SU-DHL-6 (cell line): ENCODE results near the gene IGFLR1.
"Not testable (repeated sequence)": the region's sequence is repeated elsewhere in the genome, so short reads cannot be mapped to it uniquely, and the experiment has no call there.

ENCODE experiments used
- H2AFZ ChIP-seq: fragments of 200-600 bp; sonication (generic); 2 replicates; pipeline ENCODE4 v1.6.1; 2014; ENCODE audit warnings: low read depth, mild to moderate bottlenecking, moderate library complexity, mixed read lengths, antibody characterized with exemption, low read length; ENCODE audit not compliant: severe bottlenecking
- H3F3A ChIP-seq: fragments of 200-600 bp; shearing (Covaris generic); 2 replicates; pipeline ENCODE4 v1.6.0; 2016; ENCODE audit warnings: antibody characterized with exemption, mild to moderate bottlenecking; ENCODE audit not compliant: insufficient read depth
- H3K27ac ChIP-seq: fragments of 200-600 bp; sonication (generic); 2 replicates; pipeline ENCODE4 v1.5.1; 2016; ENCODE audit warnings: low read depth, mild to moderate bottlenecking, low read length, moderate library complexity, mixed read lengths
- H3K27me3 ChIP-seq: fragments of 200-600 bp; sonication (generic), shearing (Covaris generic); 2 replicates; pipeline ENCODE4 v1.6.0; 2014; ENCODE audit warnings: mild to moderate bottlenecking, low read length
- H3K36me3 ChIP-seq: fragments of 200-600 bp; sonication (generic); 2 replicates; pipeline ENCODE4 v1.6.1; 2014; ENCODE audit warnings: mild to moderate bottlenecking, low read length, mixed read lengths
- H3K4me2 ChIP-seq: fragments of 300-600, 200-600 bp; shearing (Covaris generic), sonication (generic); 2 replicates; pipeline ENCODE4 v1.6.0; 2014; ENCODE audit warnings: low read length, low read depth, mild to moderate bottlenecking; ENCODE audit not compliant: poor library complexity, severe bottlenecking
- H3K4me3 ChIP-seq: fragments of 200-600 bp; sonication (generic); 2 replicates; pipeline ENCODE4 v1.5.1; 2014; ENCODE audit warnings: antibody characterized with exemption, low read length, mild to moderate bottlenecking, mixed read lengths; ENCODE audit not compliant: insufficient read depth, poor library complexity, severe bottlenecking
- H3K79me2 ChIP-seq: fragments of 200-600 bp; sonication (generic); 2 replicates; pipeline ENCODE4 v1.6.1; 2014; ENCODE audit warnings: mild to moderate bottlenecking, low read length, moderate library complexity; ENCODE audit not compliant: insufficient read depth
- H3K9ac ChIP-seq: fragments of 200-600 bp; sonication (generic); 2 replicates; pipeline ENCODE4 v1.7.0; 2014; ENCODE audit warnings: mild to moderate bottlenecking, low read length
- H3K9me2 ChIP-seq: fragments of 200-600 bp; sonication (generic); replicated peaks from 2 replicates; pipeline ENCODE4 v1.6.1; 2014; ENCODE audit warnings: low read length; ENCODE audit not compliant: insufficient read depth
- H3K9me3 ChIP-seq: fragments of 200-600 bp; sonication (generic); 2 replicates; pipeline ENCODE4 v1.6.1; 2014; ENCODE audit warnings: low read length, mixed read lengths; ENCODE audit not compliant: insufficient read depth
- H4K20me1 ChIP-seq: fragments of 200-600 bp; sonication (generic); 2 replicates; pipeline ENCODE4 v1.6.1; 2014; ENCODE audit warnings: low read depth, mild to moderate bottlenecking, antibody characterized with exemption, low read length, moderate library complexity, mixed read lengths
- EZH2phosphoT487 ChIP-seq: fragments of 200-600 bp; sonication (generic), shearing (Covaris generic); conservative IDR thresholded peaks from 2 replicates; pipeline ENCODE4 v1.6.1; 2018; ENCODE audit warnings: mild to moderate bottlenecking, antibody characterized with exemption, low read length, moderate library complexity, mixed read lengths
- TF ChIP-seq, protein P1 (sequence below): fragments of 200-600 bp; sonication (generic); IDR thresholded peaks from one replicate; pipeline ENCODE4 v1.5.1; 2017; ENCODE audit warnings: antibody characterized with exemption, mild to moderate bottlenecking, low read length, moderate library complexity; ENCODE audit not compliant: insufficient read depth, poor library complexity, severe bottlenecking

Gene IGFLR1

GRCh38 chr19:35724560-35724959 is 17.7 kb downstream of the IGFLR1 start:
- no peak overlapping the region for H3K4me3 ChIP-seq
- no peaks in the 10 kb centered on the region for H3K27me3 ChIP-seq
- H3K27ac ChIP-seq, result no peak overlapping the region
- H3K36me3 ChIP-seq, result no peaks in the 10 kb centered on the region; the same call in 1 of the 2 replicates
- H3K4me2 ChIP-seq, result no peak overlapping the region
- H3K79me2 ChIP-seq, result peaks cover 7% of the 10 kb centered on the region
- H3K9ac ChIP-seq, result no peak overlapping the region
- H4K20me1 ChIP-seq, result no peaks in the 10 kb centered on the region
- no peaks in the 10 kb centered on the region for H3F3A ChIP-seq
- H3K9me3 ChIP-seq, result no peaks in the 10 kb centered on the region
- TF ChIP-seq, protein P1, sequence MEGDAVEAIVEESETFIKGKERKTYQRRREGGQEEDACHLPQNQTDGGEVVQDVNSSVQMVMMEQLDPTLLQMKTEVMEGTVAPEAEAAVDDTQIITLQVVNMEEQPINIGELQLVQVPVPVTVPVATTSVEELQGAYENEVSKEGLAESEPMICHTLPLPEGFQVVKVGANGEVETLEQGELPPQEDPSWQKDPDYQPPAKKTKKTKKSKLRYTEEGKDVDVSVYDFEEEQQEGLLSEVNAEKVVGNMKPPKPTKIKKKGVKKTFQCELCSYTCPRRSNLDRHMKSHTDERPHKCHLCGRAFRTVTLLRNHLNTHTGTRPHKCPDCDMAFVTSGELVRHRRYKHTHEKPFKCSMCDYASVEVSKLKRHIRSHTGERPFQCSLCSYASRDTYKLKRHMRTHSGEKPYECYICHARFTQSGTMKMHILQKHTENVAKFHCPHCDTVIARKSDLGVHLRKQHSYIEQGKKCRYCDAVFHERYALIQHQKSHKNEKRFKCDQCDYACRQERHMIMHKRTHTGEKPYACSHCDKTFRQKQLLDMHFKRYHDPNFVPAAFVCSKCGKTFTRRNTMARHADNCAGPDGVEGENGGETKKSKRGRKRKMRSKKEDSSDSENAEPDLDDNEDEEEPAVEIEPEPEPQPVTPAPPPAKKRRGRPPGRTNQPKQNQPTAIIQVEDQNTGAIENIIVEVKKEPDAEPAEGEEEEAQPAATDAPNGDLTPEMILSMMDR, result no peak
- no peak for TF ChIP-seq EZH2phosphoT487
- no peak overlapping the region for H2AFZ ChIP-seq
- no peaks in the 10 kb centered on the region for H3K9me2 ChIP-seq

DNA sequence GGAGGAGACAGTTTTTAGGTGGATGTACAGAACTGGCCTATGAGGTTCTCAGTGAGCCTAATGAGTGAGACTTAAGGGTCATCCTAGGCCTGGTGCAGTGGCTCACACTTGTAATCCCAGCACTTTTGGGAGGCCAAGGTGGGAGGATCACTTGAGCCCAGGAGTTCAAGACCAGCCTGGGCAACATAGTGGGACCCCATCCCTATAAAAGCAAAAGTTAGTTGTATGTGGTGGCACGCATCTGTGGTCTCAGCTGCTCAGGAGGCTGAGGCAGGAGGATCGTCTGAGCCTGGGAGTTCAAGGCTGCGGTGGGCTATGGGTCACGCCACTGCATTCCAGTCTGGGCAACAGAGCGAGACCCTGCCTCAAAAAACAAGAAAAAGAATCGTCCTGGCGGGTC is 18.1 kb downstream of the IGFLR1 start:
- H3K36me3 ChIP-seq, H3K27me3 ChIP-seq, H3K9ac ChIP-seq, H3K4me3 ChIP-seq, H3K9me2 ChIP-seq, H3K27ac ChIP-seq, H3K9me3 ChIP-seq, H3F3A ChIP-seq, H3K4me2 ChIP-seq, H2AFZ ChIP-seq, H4K20me1 ChIP-seq: not testable (repeated sequence)
- peaks cover 11% of the 10 kb centered on the region for H3K79me2 ChIP-seq

DNA sequence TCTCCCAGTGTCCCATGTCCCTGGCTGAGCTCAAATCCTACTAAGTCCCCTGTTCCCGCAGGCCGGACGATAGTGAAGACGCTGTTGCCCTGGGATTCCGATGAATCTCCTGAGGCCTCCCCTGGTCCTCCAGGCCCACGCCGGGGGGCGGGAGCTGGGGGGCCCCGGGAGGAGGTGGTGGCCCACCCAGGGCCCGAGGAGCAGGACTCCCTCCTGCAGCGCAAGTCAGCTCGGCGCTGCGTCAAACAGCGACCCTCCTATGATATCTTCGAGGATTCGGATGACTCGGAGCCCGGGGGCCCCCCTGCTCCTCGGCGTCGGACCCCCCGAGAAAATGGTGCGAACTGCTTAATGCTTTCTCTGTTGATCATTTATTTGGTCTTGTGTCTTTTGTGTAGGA is 18.6 kb downstream of the IGFLR1 start:
- Histone ChIP-seq H3K9ac (no peak overlapping the region), H3K27ac (no peak overlapping the region), H4K20me1 (no peaks in the 10 kb centered on the region), H3K27me3 (no peaks in the 10 kb centered on the region), H3K4me2 (no peak overlapping the region), H3F3A (no peaks in the 10 kb centered on the region), H3K4me3 (no peak overlapping the region), H3K79me2 (peaks cover 16% of the 10 kb centered on the region), H3K9me3 (no peaks in the 10 kb centered on the region), H3K9me2 (no peaks in the 10 kb centered on the region), H3K36me3 (no peaks in the 10 kb centered on the region; the same call in 1 of the 2 replicates), H2AFZ (no peak overlapping the region)
- no peak for TF ChIP-seq EZH2phosphoT487
- TF ChIP-seq, protein P1, result no peak

GRCh38 chr19:35722897-35723296 is 19.4 kb downstream of the IGFLR1 start:
- no peaks in the 10 kb centered on the region for H3K27me3 ChIP-seq
- no peaks in the 10 kb centered on the region for H3F3A ChIP-seq
- no peak overlapping the region for H3K4me2 ChIP-seq
- no peaks in the 10 kb centered on the region for H3K9me2 ChIP-seq
- no peak overlapping the region for H2AFZ ChIP-seq
- no peak overlapping the region for H3K4me3 ChIP-seq
- TF ChIP-seq, protein P1, result no peak
- no peak for TF ChIP-seq EZH2phosphoT487
- H3K9ac ChIP-seq, result no peak overlapping the region
- no peak overlapping the region for H3K27ac ChIP-seq
- no peaks in the 10 kb centered on the region for H4K20me1 ChIP-seq
- no peaks in the 10 kb centered on the region; the same call in 1 of the 2 replicates for H3K36me3 ChIP-seq
- H3K9me3 ChIP-seq, result no peaks in the 10 kb centered on the region
- peaks cover 22% of the 10 kb centered on the region for H3K79me2 ChIP-seq
